ENCODE measurements around the gene C12orf75. TPM values are rescaled to one million over a fixed set of nuclear protein-coding genes. Genes with fewer than 3 reads are reported as not detected.

Gene C12orf75
- total and polyA plus RNA-seq, 2 experiments from 2014 or later: 43.9 to 69.8 TPM

GRCh38 chr12:105357162-105357691 is 26.7 kb downstream of the C12orf75 start:
- no peak overlapping the region for H3K27ac ChIP-seq (ENCODE audit: low read depth)
- H2AFZ ChIP-seq: no peak overlapping the region
- Mint-ChIP-seq H3K4me3 (no peak overlapping the region), H3K9me3 (no peaks in the 10 kb centered on the region), H3K27me3 (ENCODE audit: insufficient read depth, low read depth, poor library complexity) (peaks cover 2% of the 10 kb centered on the region), H3K4me1 (peaks cover 12% of the 10 kb centered on the region), H3K27ac (no peak overlapping the region), H3K36me3 (ENCODE audit: low read depth) (peaks cover 8% of the 10 kb centered on the region; the same call in 1 of the 3 replicates)
- H3K4me2 ChIP-seq: no peak overlapping the region
- DNase-seq (ENCODE audit: low spot score): no peak
- H3K27me3 ChIP-seq (ENCODE audit: insufficient read depth): no peaks in the 10 kb centered on the region
- TF ChIP-seq STAT1 (IDR thresholded peaks at IDR 0.05; ENCODE audit: unreplicated experiment) (no peak), POLR2AphosphoS5 (IDR thresholded peaks at IDR 0.05; ENCODE audit: low read depth) (no peak), ZNF462 (CRISPR knock-in tag; IDR thresholded peaks at IDR 0.05) (no peak), EZH2phosphoT487 (IDR thresholded peaks at IDR 0.05; ENCODE audit: unreplicated experiment) (no peak), ETS1 (IDR thresholded peaks at IDR 0.05) (no peak), CTCF (conservative IDR thresholded peaks at IDR 0.05; ENCODE audit: low read depth in 2 of 2) (no peak), EZH2 (IDR thresholded peaks at IDR 0.05; ENCODE audit: low read depth, unreplicated experiment) (no peak), ZNF331 (CRISPR knock-in tag; IDR thresholded peaks at IDR 0.05; ENCODE audit: low read depth) (no peak), JUNB (IDR thresholded peaks at IDR 0.05; ENCODE audit: unreplicated experiment) (no peak)
- H3K9me2 ChIP-seq (ENCODE audit: insufficient read depth): no peaks in the 10 kb centered on the region
- H3K4me1 ChIP-seq (ENCODE audit: insufficient read depth): 0 out of 2 replicates have a peak, but pooled peaks cover 4% of the 10 kb centered on the region
- no peaks in the 10 kb centered on the region for H3F3A ChIP-seq (replicated peaks; ENCODE audit: low read depth)
- H4K20me1 ChIP-seq (replicated peaks; ENCODE audit: insufficient read depth): no peaks in the 10 kb centered on the region
- no peaks in the 10 kb centered on the region for H3K79me2 ChIP-seq (replicated peaks; ENCODE audit: insufficient read depth)
- H3K4me3 ChIP-seq: no peak overlapping the region
- no peak for ATAC-seq
- no peaks in the 10 kb centered on the region for H3K36me3 ChIP-seq (ENCODE audit: insufficient read depth)

Data from GM23338 (cell line).